Measurements from ENCODE around the gene XIAP. TPM values are rescaled to one million over a fixed set of nuclear protein-coding genes. Genes with fewer than 3 reads are reported as not detected.

Gene XIAP
- 25.8 to 34.5 TPM (median 30.2 TPM) in 5 replicates for total RNA-seq (2022; extraction: Qiagen RNA extraction; ENCODE audit: low read depth)

DNA sequence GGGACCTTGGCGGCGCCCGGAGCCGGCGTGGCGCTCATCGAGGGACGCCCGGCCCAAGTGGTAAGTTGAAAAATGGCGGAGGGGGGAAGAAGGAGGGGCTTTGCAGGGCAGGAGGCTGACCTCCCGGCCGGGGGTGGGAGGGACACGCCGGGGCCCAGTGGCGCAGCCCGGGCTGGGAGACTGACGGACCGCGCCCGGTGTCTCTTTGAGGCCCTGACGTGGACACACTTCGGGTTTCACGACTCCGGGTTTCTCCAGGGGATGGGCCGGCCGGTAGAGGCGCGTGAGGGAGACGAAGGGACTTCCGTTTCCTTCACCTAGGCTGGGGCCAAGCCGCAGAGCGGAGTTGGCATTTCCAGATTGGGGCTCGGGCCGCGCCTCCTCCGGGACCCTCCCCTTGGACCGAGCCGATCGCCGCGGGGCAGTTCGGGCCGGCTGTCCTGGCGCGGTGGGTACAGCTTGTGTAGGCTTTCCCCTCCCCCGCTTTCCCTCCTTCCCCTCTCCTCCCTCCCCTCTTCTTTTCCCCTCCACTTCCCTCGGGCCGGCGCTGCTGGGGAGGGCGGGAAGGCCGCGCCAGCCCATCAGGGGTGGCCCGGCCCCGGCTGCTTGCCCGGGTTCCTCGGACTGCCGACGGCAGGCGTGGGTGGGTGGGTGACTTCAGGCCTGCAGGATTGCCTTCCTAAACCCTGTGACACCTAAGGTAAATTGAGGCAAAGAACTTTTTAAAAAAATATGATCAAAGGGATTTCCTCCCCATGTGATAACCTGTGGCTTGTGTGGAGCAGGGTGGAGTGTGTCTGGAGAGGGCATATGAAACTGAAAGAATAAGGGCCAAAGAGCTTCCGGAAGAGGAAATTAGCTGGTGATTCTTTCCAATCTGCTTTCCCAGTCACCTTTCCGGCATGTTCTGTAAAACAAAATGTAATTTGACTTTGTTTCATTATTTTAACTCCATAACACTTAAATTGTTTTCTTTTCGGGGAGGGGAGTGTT, at the start of gene XIAP:
Gene XIAP (plus strand): TSS at position 208 of the 993 bp plus-strand sequence. CDS start 25,610 bp downstream, outside the sequence.

GRCh38 chrX:123961268-123962005, 101.6 kb downstream of the XIAP start, which contains the start of gene STAG2:
TSS of gene STAG2 (plus strand) at chrX:123961706. CDS start at chrX:124022628, 60,922 bp downstream.

Other genes starting within 250 kb of the XIAP start
- gene THOC2, start 127.0 kb upstream of the XIAP start, total RNA-seq (2022; extraction: Qiagen RNA extraction; ENCODE audit: low read depth) = 30.2 to 43.6 TPM (median 39.8 TPM) in 5 replicates
- gene STAG2, start 101.7 kb downstream of the XIAP start, total RNA-seq (2022; extraction: Qiagen RNA extraction; ENCODE audit: low read depth) = 28.3 to 46.9 TPM (median 44.5 TPM) in 5 replicates

Data from A549 treated with DMSO at 1 μM for 4 hours (cell line).